ENCODE measurements around the gene SGIP1.

DNA sequence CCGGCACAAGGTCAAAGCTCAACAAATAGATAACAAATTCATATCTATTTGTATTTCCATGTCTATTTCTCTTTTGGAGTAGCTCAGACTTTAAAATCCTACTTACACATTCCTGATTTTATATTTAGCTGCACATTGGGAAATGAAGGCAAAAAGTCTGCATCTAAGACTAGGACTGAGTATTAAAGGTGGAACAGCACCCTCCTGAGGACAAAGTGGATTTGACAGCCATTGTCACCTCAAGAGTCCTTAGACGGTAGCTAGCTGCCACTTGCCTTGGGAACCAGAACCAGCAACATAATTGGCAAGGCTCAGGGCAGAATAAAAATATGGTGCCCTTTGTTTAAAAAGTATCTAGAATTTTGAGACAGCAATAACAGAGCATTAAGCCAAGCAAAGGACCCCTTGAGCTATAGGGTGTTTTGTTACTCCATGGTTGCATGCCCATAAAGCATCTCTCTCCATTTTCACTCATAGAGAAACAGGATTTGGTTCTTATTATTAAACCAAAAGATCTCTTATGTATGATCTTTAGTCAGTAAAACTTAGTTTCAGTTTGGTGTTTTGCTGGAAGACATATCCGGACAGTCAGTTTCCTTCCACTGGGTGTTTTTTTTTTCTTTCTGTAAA, 30.0 kb upstream of the SGIP1 start:
- TF ChIP-seq CTCF (IDR thresholded peaks at IDR 0.05; ENCODE audit: extremely low read depth in 1 of 2, insufficient read depth in 1 of 2, low read depth in 1 of 2, low read length in 2 of 2) (peak; percentile 58 to 76), MAX (IDR thresholded peaks at IDR 0.05; ENCODE audit: insufficient read depth, insufficient read length) (no peak), POLR2AphosphoS5 (IDR thresholded peaks at IDR 0.05; ENCODE audit: insufficient read depth, low read depth, low read length) (no peak), POLR2A (IDR thresholded peaks at IDR 0.05; ENCODE audit: low read depth, low read length) (no peak), EZH2 (IDR thresholded peaks at IDR 0.05; ENCODE audit: borderline replicate concordance, low read depth, low read length, severe bottlenecking) (no peak), MYC (IDR thresholded peaks at IDR 0.05; ENCODE audit: low read depth, low read length) (no peak)
